Thyroid gland (tissue), 4 donors: ENCODE results near the gene ITPRIPL2.

Experiments used
- POLR2A ChIP-seq, 2 donors: fragments of 450-650 bp; IDR thresholded peaks; one replicate each; pipeline ENCODE4 v1.6.1; 2017; ENCODE audit warnings: antibody characterized with exemption in 2 of 2, mild to moderate bottlenecking in 2 of 2, moderate library complexity in 1 of 2
- TF ChIP-seq, protein P1 (sequence below), 6 experiments: fragments of 200-600 bp in 3 of 6; fragments of 450-650 bp in 3 of 6; sonication (generic) in 3 of 6; IDR thresholded peaks; one replicate each; pipeline ENCODE4 v1.5.1; 2016 to 2019; ENCODE audit warnings: antibody characterized with exemption in 6 of 6, mild to moderate bottlenecking in 2 of 6, inconsistent platforms in 1 of 6, moderate library complexity in 1 of 6

DNA sequence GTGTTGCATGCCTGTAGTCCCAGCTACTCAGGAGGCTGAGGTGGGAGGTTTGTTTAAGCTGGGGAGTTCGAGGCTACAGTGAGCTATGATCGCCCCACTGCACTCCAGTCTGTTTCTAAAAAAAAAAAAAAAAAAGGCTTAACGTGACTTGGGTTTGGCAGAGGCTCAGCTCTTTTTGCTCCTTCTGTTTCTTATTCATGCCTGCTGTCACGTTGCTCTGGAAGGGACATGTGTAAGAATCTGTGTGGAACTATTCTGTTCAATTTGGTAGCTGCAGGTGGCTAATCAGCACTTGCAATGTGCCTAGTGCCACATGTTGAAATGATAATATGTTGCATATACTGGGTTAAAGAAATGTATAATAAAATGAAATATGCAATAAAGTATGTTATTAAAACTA is 33.4 kb downstream of the ITPRIPL2 start:
- no peak for TF ChIP-seq POLR2A (IDR thresholded peaks at IDR 0.05)
- TF ChIP-seq, protein P1, sequence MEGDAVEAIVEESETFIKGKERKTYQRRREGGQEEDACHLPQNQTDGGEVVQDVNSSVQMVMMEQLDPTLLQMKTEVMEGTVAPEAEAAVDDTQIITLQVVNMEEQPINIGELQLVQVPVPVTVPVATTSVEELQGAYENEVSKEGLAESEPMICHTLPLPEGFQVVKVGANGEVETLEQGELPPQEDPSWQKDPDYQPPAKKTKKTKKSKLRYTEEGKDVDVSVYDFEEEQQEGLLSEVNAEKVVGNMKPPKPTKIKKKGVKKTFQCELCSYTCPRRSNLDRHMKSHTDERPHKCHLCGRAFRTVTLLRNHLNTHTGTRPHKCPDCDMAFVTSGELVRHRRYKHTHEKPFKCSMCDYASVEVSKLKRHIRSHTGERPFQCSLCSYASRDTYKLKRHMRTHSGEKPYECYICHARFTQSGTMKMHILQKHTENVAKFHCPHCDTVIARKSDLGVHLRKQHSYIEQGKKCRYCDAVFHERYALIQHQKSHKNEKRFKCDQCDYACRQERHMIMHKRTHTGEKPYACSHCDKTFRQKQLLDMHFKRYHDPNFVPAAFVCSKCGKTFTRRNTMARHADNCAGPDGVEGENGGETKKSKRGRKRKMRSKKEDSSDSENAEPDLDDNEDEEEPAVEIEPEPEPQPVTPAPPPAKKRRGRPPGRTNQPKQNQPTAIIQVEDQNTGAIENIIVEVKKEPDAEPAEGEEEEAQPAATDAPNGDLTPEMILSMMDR (IDR thresholded peaks at IDR 0.05): no peak
